CD4-positive, alpha-beta T cell treated with Interleukin-17A for 1 hour (primary cell): ENCODE measurements around the gene CEP78.
"Not testable (repeated sequence)": the region's sequence is repeated elsewhere in the genome, so short reads cannot be mapped to it uniquely, and the experiment has no call there.

ENCODE experiments used
- DNase-seq: peaks from one replicate; pipeline ENCODE4 v3.0.0-alpha.2; 2020

The CEP78 gene

GRCh38 chr9:78238046-78239038 is 2.5 kb downstream of the CEP78 start:
- peak; percentile 44 for DNase-seq

- no peak for DNase-seq
Observed at GRCh38 chr9:78239506-78239905, 3.6 kb downstream of the CEP78 start.

- no peak for DNase-seq
Observed at GRCh38 chr9:78242041-78242440, 6.2 kb downstream of the CEP78 start.

- no peak for DNase-seq
Observed at GRCh38 chr9:78243130-78243529, 7.3 kb downstream of the CEP78 start.

- DNase-seq, result no peak
Observed at GRCh38 chr9:78245401-78245800, 9.5 kb downstream of the CEP78 start.

- DNase-seq, result no peak
Observed at GRCh38 chr9:78248635-78249034, 12.8 kb downstream of the CEP78 start.

- DNase-seq, result no peak
Observed at GRCh38 chr9:78249542-78249941, 13.7 kb downstream of the CEP78 start.

GRCh38 chr9:78252616-78253015 is 16.7 kb downstream of the CEP78 start:
- DNase-seq, result no peak

- DNase-seq, result no peak
Observed at GRCh38 chr9:78253285-78253684, 17.4 kb downstream of the CEP78 start.

- peak; percentile 45 for DNase-seq
Observed at GRCh38 chr9:78261403-78262001, 25.6 kb downstream of the CEP78 start.

- no peak for DNase-seq
Observed at GRCh38 chr9:78262655-78263054, 26.8 kb downstream of the CEP78 start.

GRCh38 chr9:78267889-78268288 is 32.0 kb downstream of the CEP78 start:
- no peak for DNase-seq

GRCh38 chr9:78269784-78270183 is 33.9 kb downstream of the CEP78 start:
- DNase-seq, result no peak

GRCh38 chr9:78272307-78272706 is 36.4 kb downstream of the CEP78 start:
- DNase-seq, result no peak

- no peak for DNase-seq
Observed at GRCh38 chr9:78273761-78274160, 37.9 kb downstream of the CEP78 start.

GRCh38 chr9:78278177-78278777 is 42.4 kb downstream of the CEP78 start:
- no peak for DNase-seq

- no peak for DNase-seq
Observed at GRCh38 chr9:78278801-78279200, 42.9 kb downstream of the CEP78 start.

- DNase-seq, result no peak
Observed at GRCh38 chr9:78280982-78281668, 45.2 kb downstream of the CEP78 start.

GRCh38 chr9:78284181-78284580 is 48.3 kb downstream of the CEP78 start:
- not testable (repeated sequence) for DNase-seq

GRCh38 chr9:78286125-78286524 is 50.2 kb downstream of the CEP78 start:
- no peak for DNase-seq

GRCh38 chr9:78286946-78287388 is 51.1 kb downstream of the CEP78 start:
- no peak for DNase-seq

- no peak for DNase-seq
Observed at GRCh38 chr9:78288214-78288892, 52.5 kb downstream of the CEP78 start.

- no peak for DNase-seq
Observed at GRCh38 chr9:78289474-78289873, 53.6 kb downstream of the CEP78 start.
